ENCODE data around the gene HDAC7. TPM values are rescaled to one million over a fixed set of nuclear protein-coding genes. Genes with fewer than 3 reads are reported as not detected.

The HDAC7 gene
- total RNA-seq, 1 donor from 2014 or later = 105 TPM

GRCh38 chr12:47735649-47736048, 84.1 kb downstream of the HDAC7 start:
- DNase-seq (ENCODE audit: low spot score) = no peak

- DNase-seq (ENCODE audit: low spot score) = no peak
Measured at GRCh38 chr12:47734725-47735480, 84.8 kb downstream of the HDAC7 start.

- DNase-seq (ENCODE audit: low spot score) = no peak
Measured at GRCh38 chr12:47733142-47733541, 86.6 kb downstream of the HDAC7 start.

Other genes starting within 250 kb of the HDAC7 start
- gene RPAP3, start 113.9 kb downstream of the HDAC7 start, total RNA-seq = 17.6 TPM
- gene ENDOU, start 94.4 kb downstream of the HDAC7 start, total RNA-seq = 1.4 TPM
- 79.4 TPM for gene RAPGEF3, start 61.0 kb downstream of the HDAC7 start, total RNA-seq
- 40.3 TPM for gene SLC48A1, start 46.7 kb downstream of the HDAC7 start, total RNA-seq
- gene VDR, start 85.1 kb upstream of the HDAC7 start, total RNA-seq = 9.8 TPM
- 34.5 TPM for gene TMEM106C, start 143.7 kb upstream of the HDAC7 start, total RNA-seq
- gene COL2A1, start 184.6 kb upstream of the HDAC7 start, total RNA-seq = not detected

All from mesenteric fat pad (tissue), 1 donor.